Kidney epithelial cell (primary cell): ENCODE results near the gene HEY2. TPM values are rescaled to one million over a fixed set of nuclear protein-coding genes. Genes with fewer than 3 reads are reported as not detected.

Experiments used
- DNase-seq: peaks from one replicate; pipeline ENCODE4 v3.0.0-alpha.2; 2010; ENCODE audit warnings: low read depth
- H3K27me3 ChIP-seq: 2 replicates; pipeline ENCODE4 v1.6.0; 2011; ENCODE audit warnings: low read length; ENCODE audit not compliant: control insufficient read depth, insufficient read depth
- H3K36me3 ChIP-seq: 2 replicates; pipeline ENCODE4 v1.5.1; 2011; ENCODE audit warnings: low read length; ENCODE audit not compliant: control insufficient read depth, insufficient read depth
- H3K4me3 ChIP-seq: 2 replicates; pipeline ENCODE4 v1.5.1; 2011; ENCODE audit warnings: low read depth, mild to moderate bottlenecking, control low read depth, low read length
- total RNA-seq: library from RNA; depleted of rRNA; stranded (reverse); fragments of >200 nt; gene quantifications from 2 replicates; pipeline ENCODE4 v1.2.3, GENCODE V29; 2015
- TF ChIP-seq, protein P1 (sequence below): IDR thresholded peaks from 2 replicates; pipeline ENCODE4 v1.5.1; 2011; ENCODE audit warnings: mild to moderate bottlenecking, moderate library complexity, low read length, control low read depth, inconsistent platforms; ENCODE audit not compliant: insufficient read depth, poor library complexity, severe bottlenecking

Gene HEY2
- total RNA-seq, 1 donor from 2014 or later, result 0.25 TPM

DNA sequence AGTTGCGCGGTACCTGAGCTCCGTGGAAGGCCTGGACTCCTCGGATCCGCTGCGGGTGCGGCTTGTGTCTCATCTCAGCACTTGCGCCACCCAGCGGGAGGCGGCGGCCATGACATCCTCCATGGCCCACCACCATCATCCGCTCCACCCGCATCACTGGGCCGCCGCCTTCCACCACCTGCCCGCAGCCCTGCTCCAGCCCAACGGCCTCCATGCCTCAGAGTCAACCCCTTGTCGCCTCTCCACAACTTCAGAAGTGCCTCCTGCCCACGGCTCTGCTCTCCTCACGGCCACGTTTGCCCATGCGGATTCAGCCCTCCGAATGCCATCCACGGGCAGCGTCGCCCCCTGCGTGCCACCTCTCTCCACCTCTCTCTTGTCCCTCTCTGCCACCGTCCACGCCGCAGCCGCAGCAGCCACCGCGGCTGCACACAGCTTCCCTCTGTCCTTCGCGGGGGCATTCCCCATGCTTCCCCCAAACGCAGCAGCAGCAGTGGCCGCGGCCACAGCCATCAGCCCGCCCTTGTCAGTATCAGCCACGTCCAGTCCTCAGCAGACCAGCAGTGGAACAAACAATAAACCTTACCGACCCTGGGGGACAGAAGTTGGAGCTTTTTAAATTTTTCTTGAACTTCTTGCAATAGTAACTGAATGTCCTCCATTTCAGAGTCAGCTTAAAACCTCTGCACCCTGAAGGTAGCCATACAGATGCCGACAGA is 9.9 kb downstream of the HEY2 start:
- TF ChIP-seq, protein P1, sequence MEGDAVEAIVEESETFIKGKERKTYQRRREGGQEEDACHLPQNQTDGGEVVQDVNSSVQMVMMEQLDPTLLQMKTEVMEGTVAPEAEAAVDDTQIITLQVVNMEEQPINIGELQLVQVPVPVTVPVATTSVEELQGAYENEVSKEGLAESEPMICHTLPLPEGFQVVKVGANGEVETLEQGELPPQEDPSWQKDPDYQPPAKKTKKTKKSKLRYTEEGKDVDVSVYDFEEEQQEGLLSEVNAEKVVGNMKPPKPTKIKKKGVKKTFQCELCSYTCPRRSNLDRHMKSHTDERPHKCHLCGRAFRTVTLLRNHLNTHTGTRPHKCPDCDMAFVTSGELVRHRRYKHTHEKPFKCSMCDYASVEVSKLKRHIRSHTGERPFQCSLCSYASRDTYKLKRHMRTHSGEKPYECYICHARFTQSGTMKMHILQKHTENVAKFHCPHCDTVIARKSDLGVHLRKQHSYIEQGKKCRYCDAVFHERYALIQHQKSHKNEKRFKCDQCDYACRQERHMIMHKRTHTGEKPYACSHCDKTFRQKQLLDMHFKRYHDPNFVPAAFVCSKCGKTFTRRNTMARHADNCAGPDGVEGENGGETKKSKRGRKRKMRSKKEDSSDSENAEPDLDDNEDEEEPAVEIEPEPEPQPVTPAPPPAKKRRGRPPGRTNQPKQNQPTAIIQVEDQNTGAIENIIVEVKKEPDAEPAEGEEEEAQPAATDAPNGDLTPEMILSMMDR, result peak; percentile 37
- DNase-seq, result no peak
- no peak overlapping the region for H3K4me3 ChIP-seq
- H3K36me3 ChIP-seq, result no peaks in the 10 kb centered on the region
- no peaks in the 10 kb centered on the region for H3K27me3 ChIP-seq

DNA sequence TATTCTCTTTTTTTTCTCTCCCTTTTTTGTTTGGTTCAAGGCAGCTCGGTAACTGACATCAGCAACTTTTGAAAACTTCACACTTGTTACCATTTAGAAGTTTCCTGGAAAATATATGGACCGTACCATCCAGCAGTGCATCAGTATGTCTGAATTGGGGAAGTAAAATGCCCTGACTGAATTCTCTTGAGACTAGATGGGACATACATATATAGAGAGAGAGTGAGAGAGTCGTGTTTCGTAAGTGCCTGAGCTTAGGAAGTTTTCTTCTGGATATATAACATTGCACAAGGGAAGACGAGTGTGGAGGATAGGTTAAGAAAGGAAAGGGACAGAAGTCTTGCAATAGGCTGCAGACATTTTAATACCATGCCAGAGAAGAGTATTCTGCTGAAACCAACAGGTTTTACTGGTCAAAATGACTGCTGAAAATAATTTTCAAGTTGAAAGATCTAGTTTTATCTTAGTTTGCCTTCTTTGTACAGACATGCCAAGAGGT is 10.6 kb downstream of the HEY2 start:
- Histone ChIP-seq H3K27me3 (no peaks in the 10 kb centered on the region), H3K36me3 (no peaks in the 10 kb centered on the region), H3K4me3 (no peak overlapping the region)
- DNase-seq, result no peak
- TF ChIP-seq, protein P1, result no peak

GRCh38 chr6:125764121-125764671 is 14.8 kb downstream of the HEY2 start:
- H3K27me3 ChIP-seq, result no peaks in the 10 kb centered on the region

GRCh38 chr6:125765944-125766343 is 16.5 kb downstream of the HEY2 start:
- DNase-seq, result no peak
- H3K4me3 ChIP-seq, result no peak overlapping the region
- H3K27me3 ChIP-seq, result no peaks in the 10 kb centered on the region
- TF ChIP-seq, protein P1, result no peak
- no peaks in the 10 kb centered on the region for H3K36me3 ChIP-seq

More at GRCh38 chr6:125764121-125764671, 14.8 kb downstream of the HEY2 start:
- TF ChIP-seq, protein P1, result no peak
- DNase-seq, result no peak
- Histone ChIP-seq H3K4me3 (no peak overlapping the region), H3K36me3 (no peaks in the 10 kb centered on the region)

- TF ChIP-seq, protein P1, result no peak
- Histone ChIP-seq H3K36me3 (no peaks in the 10 kb centered on the region), H3K27me3 (no peaks in the 10 kb centered on the region), H3K4me3 (no peak overlapping the region)
- no peak for DNase-seq
Observed at GRCh38 chr6:125766641-125767040, 17.2 kb downstream of the HEY2 start.
